ENCODE data around the gene KRT80. TPM values are rescaled to one million over a fixed set of nuclear protein-coding genes. Genes with fewer than 3 reads are reported as not detected.
A peak's percentile ranks its signal among the peaks of the same experiment; 100 is the strongest.

The KRT80 gene
- total RNA-seq, 1 donor from 2014 or later, result 0.28 TPM

GRCh38 chr12:52181746-52182145, 10.1 kb downstream of the KRT80 start:
- ATAC-seq (no peak), DNase-seq (ENCODE audit: low spot score) (no peak)

GRCh38 chr12:52180971-52181628, 10.7 kb downstream of the KRT80 start:
- no peak for DNase-seq (ENCODE audit: low spot score)
- ATAC-seq, result no peak

GRCh38 chr12:52179396-52179973, 12.3 kb downstream of the KRT80 start:
- DNase-seq (ENCODE audit: low spot score), result no peak
- ATAC-seq, result no peak

- ATAC-seq (peak; percentile 24), DNase-seq (ENCODE audit: low spot score) (no peak)
Measured at GRCh38 chr12:52178984-52179383, 12.8 kb downstream of the KRT80 start.

- ATAC-seq, result no peak
- DNase-seq (ENCODE audit: low spot score), result no peak
Measured at GRCh38 chr12:52178443-52178842, 13.4 kb downstream of the KRT80 start.

GRCh38 chr12:52175371-52176350, 16.2 kb downstream of the KRT80 start:
- DNase-seq (ENCODE audit: low spot score), result no peak
- ATAC-seq, result peak; percentile 45

GRCh38 chr12:52173526-52173925, 18.3 kb downstream of the KRT80 start:
- ATAC-seq (no peak), DNase-seq (ENCODE audit: low spot score) (no peak)

- no peak for DNase-seq (ENCODE audit: low spot score)
- no peak for ATAC-seq
Measured at GRCh38 chr12:52172956-52173355, 18.9 kb downstream of the KRT80 start.

- ATAC-seq, result no peak
- DNase-seq (ENCODE audit: low spot score), result no peak
Measured at GRCh38 chr12:52171950-52172512, 19.8 kb downstream of the KRT80 start.

GRCh38 chr12:52170827-52171226, 21.0 kb downstream of the KRT80 start:
- ATAC-seq (no peak), DNase-seq (ENCODE audit: low spot score) (no peak)

- DNase-seq (ENCODE audit: low spot score) (no peak), ATAC-seq (no peak)
Measured at GRCh38 chr12:52169886-52170285, 21.9 kb downstream of the KRT80 start.

GRCh38 chr12:52168019-52168717, 23.6 kb downstream of the KRT80 start:
- no peak for DNase-seq (ENCODE audit: low spot score)
- peak; percentile 25 for ATAC-seq

GRCh38 chr12:52167526-52167925, 24.3 kb downstream of the KRT80 start:
- no peak for ATAC-seq
- DNase-seq (ENCODE audit: low spot score), result no peak

GRCh38 chr12:52166672-52167071, 25.1 kb downstream of the KRT80 start:
- DNase-seq (ENCODE audit: low spot score) (no peak), ATAC-seq (no peak)

- ATAC-seq, result no peak
- DNase-seq (ENCODE audit: low spot score), result no peak
Measured at GRCh38 chr12:52165096-52165855, 26.5 kb downstream of the KRT80 start.

GRCh38 chr12:52164624-52165023, 27.2 kb downstream of the KRT80 start:
- no peak for DNase-seq (ENCODE audit: low spot score)
- ATAC-seq, result no peak

- ATAC-seq (no peak), DNase-seq (ENCODE audit: low spot score) (no peak)
Measured at GRCh38 chr12:52162981-52163380, 28.8 kb downstream of the KRT80 start.

- DNase-seq (ENCODE audit: low spot score) (no peak), ATAC-seq (no peak)
Measured at GRCh38 chr12:52160200-52160599, 31.6 kb downstream of the KRT80 start.

GRCh38 chr12:52157566-52158150, 34.2 kb downstream of the KRT80 start:
- DNase-seq (ENCODE audit: low spot score), result no peak
- ATAC-seq, result no peak
